Jurkat, Clone E6-1 (cell line): Measurements from ENCODE around the gene STK24.

Experiments used
- DNase-seq: peaks from one replicate; pipeline ENCODE4 v3.0.0-alpha.2; 2011; ENCODE audit warnings: low read depth, low spot score
- H3K4me3 ChIP-seq: 2 replicates; pipeline ENCODE4 v1.5.1; 2011; ENCODE audit warnings: mild to moderate bottlenecking, low read length, control low read depth, moderate library complexity

STK24 gene

DNA sequence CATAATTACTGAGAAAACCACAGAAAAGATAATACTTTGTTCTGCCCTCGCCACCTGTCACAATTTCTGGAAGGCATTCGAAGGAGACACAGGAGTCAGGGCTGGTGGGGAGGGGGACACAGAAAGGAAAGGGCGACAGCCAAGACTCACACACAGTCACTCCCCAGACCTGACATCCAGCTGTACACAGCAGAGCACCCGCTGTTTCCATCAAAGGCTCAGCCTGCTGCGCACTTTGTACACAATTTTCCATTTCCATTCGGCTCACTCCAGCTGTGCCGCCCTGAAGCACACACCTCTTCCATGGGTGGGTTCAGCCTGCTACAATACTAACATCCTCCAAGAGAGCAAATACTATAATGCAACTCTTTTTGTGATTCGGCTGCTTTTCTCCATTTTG lies 38.0 kb downstream of the STK24 start:
- no peak overlapping the region for H3K4me3 ChIP-seq
- DNase-seq = no peak

DNA sequence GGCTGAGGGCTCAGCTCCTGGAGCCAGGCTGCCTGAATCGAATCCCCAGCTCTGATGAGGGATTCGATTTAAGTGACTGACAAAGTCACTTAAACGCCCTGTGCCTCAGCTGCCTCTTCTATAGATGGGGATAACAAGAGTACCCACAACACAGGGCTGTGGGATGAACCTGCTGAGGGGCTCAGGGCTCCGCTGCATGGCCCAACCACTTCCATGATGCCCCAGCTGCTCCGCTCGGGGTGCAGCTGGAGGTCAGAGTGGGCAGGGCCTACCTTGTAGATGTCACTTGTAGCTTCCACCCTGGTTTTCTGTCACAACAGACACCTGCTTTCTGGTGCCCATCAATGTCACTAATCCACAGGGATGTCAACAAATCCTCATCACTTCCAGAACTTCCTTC lies 39.2 kb downstream of the STK24 start:
- DNase-seq = peak; percentile 86
- no peak overlapping the region for H3K4me3 ChIP-seq

DNA sequence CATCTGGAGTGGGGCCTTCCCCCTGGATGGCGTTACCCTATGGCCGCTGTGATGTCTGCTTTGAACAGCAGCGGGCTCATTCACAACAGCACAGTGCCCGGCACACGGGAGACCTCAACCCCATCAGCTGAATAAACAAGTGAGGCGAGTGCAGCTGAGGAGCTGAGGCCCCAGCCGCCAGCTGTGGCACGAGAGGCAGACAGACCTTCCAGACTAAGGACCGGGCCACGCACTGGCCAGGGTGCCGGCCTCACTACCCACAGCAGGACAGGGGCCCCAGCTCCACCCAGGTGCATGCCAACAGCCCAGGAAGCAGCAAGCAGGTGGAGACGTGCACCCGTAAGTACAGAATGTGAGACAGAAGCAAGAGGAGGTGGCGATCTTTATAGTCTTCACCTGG lies 39.6 kb downstream of the STK24 start:
- DNase-seq = no peak
- no peak overlapping the region for H3K4me3 ChIP-seq

DNA sequence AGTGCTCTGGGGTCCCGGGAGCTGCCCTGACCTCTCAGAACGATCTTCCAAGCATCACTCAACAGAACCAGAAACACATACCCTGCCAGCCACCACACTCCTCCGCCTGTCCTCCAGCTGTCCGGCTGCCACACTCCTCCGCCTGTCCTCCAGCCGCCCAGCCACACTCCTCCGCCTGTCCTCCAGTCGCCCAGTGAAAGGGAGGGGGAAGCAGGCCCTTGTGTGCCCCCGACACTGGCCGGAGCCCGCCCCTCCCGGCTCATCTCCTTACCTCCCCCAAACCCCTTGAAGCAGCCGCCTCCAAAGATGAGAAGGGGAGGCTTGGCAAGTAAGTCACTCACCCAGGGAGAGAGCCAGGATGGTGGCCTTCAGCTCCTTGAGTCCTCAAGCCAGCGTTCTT lies 40.2 kb downstream of the STK24 start:
- no peak overlapping the region for H3K4me3 ChIP-seq
- no peak for DNase-seq

DNA sequence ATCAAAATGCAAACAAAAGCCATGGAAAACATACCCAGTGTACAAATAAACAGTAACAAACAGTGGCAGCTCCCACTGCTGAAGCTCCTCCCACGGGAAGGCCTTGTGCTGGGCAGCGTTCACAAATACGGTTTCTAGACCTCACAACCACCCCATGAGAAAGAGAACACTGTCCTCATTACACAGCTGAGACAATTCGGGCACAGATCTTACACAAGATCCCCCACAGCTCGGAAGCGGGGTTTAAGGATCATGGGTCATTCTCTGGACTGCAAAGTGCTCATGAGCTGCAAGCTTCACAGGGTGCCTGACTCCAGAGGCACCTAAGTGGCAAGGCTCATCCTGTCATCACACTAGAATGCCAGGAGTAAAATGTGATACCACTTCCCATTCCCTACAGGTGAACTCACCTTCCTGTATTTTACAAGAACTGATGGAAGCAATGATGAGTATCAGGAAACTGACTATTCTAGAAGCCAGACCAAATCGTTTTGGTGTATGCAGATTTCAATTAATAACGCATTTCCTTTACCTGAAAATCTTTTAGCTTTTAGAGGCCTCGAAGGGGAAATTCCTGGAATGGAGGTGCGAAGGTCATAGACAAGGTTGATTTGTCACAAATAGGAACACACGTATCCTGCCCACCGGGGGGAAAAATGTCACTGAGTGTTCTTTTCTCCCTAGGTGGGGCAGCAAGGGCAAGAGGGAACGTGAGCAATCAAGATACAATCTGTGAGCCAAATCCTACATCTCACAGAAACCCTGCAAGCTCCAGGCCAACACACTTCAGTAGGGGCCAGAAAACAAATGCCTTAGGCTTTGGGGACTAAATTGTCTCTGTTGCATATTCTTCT lies 41.2 kb downstream of the STK24 start:
- no peak for DNase-seq
- H3K4me3 ChIP-seq = no peak overlapping the region

DNA sequence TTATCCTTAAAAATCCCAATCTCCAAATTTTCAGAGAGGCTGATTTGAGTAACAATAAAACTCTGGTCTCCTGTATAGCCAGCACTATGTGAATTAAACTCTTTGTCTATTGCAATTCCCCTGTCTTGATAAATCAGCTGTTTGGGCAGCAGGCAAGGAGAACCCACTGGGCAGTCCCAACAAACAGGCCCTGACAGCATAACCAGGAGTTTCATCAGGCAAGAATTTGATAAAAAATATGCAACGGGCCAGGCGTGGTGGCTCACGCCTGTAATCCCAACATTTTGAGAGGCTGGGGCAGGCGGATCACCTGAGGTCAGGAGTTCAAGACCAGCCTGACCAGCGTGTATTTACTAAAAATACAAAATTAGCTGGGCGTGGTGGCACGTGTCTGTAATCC lies 42.1 kb downstream of the STK24 start:
- no peak for DNase-seq
- no peak overlapping the region for H3K4me3 ChIP-seq

DNA sequence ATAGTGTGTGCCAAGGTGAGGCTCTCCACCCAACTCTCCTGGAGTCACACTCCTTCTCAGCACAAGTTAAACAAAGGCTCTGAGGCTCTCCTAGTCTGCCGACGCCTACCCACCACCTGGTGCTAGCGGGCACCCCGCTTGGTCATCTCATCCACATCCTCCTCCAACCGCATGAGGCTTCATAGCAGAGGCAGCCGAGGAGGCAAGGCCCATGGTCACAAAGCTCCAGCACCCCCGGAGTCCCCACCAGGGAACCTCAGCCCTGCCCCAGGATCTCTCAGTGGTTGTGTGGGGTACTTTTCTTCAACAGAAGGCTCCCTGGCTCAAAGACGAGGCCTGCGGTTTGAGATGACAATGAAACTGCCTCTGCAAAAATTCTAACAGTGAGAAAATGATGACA lies 43.0 kb downstream of the STK24 start:
- no peak for DNase-seq

DNA sequence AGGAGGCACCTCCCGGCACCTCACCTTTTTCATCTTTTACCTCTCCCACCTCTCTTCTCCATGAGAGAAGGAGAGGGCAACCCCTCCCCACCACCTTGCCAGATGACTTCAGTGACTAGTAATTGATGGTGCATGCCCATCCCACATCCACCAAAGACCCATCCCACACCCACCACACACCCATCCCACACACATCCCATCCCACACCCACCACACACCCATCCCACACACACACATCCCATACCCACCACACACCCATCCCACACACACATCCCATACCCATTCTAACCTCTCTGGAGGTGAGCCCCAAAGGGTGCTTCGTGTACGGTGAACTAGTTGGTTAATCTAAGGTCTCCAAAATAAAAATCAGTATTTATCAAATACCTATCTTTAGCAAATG lies 44.7 kb downstream of the STK24 start:
- no peak overlapping the region for H3K4me3 ChIP-seq

More for the DNA sequence above, 43.0 kb downstream of the STK24 start:
- H3K4me3 ChIP-seq = no peak overlapping the region

DNA sequence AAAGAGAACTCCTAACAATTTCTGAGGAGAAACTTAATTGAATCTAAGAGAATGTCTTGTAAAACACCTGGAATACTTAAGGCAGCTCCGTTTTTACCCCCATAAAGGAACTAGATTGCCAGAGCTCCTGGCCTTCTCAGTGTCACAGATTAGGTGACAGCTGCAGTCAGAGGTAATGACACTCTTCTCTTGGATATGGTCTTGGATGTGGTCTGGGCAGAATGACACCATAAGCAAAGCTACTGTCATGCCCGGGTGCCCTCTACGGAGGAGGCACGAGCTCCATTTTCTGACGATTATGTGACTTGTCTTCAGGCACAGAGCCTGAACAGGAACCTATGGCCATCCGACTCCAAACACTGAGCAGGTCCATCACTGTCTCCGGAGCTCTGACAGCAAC lies 46.7 kb downstream of the STK24 start:
- DNase-seq = no peak
- no peak overlapping the region for H3K4me3 ChIP-seq

More for the DNA sequence above, 44.7 kb downstream of the STK24 start:
- no peak for DNase-seq

DNA sequence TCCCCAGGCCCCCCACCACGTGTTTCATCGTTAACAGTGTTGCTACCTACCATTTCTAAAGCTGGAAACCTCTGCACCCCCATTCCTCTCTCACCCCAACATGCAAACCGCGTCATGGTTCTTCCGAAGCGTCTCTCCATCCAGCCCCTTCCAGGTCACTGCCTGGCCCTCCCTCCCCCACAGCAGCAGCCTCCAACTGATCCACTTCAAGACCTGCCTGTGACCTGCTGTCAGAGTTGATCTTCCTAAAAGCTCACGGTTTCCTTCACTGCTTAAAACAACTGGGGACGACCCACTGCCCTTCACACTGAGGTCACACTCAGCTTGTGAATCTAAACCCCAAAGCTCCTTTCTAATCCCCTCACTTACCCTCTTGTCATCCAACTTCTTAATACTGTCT lies 47.7 kb downstream of the STK24 start:
- no peak overlapping the region for H3K4me3 ChIP-seq
- no peak for DNase-seq

DNA sequence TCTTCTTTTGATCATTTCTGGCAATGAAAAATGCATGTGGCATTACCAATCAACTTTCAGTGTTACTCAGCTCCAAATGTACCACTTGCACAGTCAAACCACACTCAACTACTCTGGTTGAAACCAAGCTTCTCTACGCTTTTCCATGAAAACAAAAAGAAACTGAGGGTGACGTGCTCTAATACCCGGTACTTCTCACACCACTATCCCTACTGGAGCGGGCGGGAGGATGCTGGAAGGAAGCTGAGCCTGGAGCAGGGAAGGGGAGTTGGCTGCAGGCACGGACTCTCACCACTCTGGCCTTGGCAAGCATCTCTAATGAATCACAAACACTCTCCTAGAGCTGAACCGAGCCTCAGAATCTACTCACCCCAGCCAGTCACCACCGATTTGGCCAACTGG lies 48.2 kb downstream of the STK24 start:
- DNase-seq = no peak
- H3K4me3 ChIP-seq = no peak overlapping the region

DNA sequence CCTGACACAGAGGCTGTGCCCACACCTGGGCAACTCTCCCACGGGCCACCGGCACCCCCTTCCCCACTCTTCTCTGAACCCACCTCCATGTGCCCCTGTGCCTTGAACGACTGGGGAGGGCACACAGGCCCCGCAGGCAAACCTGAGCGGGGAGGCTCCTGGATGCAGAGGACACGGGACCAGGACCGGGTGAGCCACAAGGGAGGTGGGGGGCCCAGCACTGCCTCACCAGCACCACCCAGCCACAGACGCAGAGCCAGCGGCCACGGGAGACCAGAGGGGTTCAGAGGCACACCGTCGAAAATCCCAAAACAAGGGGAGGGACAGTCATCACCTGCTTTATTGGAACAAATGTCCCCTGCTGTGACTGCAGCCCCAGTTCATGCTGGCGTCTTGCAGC lies 49.4 kb downstream of the STK24 start:
- no peak overlapping the region for H3K4me3 ChIP-seq
- DNase-seq = no peak

DNA sequence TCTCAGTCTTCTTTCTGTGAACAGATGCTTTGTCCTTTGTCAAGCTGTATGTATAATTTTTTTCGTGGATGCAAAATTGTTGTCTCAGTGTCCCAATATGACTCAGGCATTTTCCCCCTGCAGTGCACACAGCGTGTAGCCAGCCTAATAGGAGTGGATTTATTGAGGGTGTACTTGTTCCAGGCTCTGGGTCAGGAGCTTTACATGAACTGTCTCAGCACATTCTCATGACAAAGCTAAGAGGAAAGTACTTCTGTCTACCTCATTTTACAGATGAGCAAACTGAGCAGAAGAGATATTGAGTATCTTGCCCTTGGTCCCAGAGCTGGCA lies 50.8 kb downstream of the STK24 start:
- H3K4me3 ChIP-seq = no peak overlapping the region
- no peak for DNase-seq

DNA sequence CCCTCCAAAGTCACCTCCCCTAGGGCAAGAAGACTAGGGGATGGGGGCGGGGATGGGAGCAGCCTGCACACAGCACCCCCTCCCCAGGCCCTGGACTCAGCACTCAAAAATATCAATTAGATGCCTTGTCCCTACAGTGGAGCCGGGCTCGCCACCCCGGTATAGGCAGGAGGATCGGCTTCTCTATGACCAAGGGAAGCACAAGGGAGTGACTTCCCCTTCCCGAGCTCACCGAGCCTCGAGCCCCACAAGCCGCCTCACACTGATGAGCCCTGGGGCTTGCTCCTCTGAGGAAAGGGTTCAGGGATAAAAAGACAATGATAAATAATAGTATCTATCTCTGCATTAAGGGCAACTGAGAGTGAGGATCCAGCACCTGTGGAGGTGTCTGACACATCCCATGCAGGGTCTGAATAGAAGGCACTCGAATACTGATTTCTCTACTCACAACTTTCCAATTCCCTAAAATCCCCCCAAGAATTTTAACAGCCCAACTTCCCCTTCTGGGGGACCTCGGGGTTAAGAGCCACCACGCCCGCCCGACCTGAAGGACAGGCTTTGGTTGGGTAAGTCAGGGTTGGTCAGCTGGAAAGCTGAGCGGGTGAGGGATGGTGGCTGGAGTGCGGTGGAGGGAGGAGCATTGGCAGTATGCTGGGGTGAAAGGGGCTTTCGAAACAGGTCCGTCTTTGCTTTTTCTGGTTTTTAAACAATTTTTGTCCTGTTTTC lies 51.3 kb downstream of the STK24 start:
- DNase-seq = no peak
- H3K4me3 ChIP-seq = no peak overlapping the region

DNA sequence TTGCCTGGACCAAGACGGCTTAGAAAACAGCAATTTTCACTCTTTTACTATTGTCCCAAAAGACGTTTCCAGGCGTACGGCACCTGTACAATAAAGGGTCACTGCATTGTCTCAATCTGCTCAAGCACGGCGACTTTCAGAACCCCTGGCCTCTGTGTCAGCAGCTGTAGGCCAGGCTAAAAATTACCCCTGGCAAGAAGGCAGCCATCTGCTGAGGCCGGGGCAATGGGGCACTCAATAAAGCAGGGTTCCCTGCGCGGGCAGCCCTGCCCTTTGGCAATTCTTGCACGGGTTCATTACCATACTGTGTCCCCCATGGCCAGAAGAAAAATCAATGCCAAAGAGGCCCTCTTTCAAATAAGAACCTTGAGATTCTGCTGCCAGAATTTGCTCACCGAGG lies 52.1 kb downstream of the STK24 start:
- no peak for DNase-seq
- H3K4me3 ChIP-seq = no peak overlapping the region

DNA sequence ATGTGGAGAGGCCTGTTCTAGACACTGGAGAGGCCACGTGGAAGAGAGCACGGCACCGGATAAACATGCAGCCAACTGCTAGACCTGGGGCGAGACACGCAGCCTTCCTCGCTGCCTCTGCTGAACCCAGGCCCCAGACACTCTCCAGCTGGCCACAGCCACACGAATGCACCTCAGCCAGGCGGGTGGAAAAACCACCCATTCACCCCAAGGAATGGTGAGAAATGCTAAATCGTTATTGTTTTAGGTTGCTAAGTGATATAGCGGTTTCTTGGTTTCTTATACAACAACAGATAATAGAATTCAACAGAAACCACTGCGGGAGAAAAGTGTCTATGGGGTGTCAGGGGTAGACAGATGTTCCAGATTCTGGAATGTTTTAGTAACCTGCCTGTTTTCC lies 52.5 kb downstream of the STK24 start:
- no peak overlapping the region for H3K4me3 ChIP-seq
- DNase-seq = no peak

DNA sequence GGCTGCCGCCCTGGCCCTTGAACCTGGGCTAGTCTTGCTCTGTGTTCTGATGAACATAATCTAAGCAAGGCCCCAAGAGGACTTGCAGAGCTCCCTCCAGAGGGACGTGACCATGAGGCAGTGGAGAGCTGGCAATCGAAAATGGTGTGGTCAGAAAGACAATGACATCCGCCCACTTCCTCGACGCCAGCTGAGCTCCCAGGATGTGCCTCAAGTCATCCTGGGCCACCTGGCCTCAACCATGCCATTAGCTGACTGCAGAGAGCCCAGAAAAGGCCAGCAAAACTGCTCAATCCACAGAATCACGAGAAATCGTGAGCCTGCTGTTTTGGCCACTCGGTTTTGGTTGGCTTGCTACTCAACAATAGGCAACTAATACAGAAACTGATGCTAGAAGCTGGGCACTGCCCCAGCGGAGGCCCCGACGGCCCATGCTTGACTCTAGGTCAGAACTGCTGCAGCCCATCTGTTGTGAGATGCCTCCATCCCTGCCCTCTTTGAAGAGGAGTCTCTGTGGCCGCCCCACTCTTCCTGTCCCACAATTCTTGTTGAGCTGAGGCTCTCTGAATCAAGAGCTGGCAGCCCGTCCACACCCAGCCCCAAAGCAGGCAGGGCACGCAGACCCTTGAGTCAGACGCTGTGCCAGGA lies 53.3 kb downstream of the STK24 start:
- H3K4me3 ChIP-seq = no peak overlapping the region
- no peak for DNase-seq

DNA sequence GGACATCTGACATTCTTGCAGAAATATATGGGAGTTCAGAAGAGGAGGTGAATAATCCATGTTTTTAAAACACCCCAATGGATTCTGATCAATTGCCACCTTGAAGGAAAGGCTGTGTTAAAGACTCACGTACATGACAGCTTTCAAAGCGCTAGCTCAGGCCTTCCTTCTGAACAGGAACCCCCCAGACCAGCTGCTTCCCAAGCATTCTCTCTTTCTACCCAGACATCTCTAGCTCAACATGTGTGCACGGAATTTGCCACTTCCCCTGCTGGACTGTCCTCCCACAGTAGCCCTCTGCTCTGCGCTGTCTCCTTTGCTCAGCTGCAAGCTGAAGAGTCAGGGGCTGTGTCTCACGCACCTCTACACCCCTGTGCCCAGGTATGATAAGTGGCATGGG lies 54.5 kb downstream of the STK24 start:
- no peak overlapping the region for H3K4me3 ChIP-seq
- no peak for DNase-seq

DNA sequence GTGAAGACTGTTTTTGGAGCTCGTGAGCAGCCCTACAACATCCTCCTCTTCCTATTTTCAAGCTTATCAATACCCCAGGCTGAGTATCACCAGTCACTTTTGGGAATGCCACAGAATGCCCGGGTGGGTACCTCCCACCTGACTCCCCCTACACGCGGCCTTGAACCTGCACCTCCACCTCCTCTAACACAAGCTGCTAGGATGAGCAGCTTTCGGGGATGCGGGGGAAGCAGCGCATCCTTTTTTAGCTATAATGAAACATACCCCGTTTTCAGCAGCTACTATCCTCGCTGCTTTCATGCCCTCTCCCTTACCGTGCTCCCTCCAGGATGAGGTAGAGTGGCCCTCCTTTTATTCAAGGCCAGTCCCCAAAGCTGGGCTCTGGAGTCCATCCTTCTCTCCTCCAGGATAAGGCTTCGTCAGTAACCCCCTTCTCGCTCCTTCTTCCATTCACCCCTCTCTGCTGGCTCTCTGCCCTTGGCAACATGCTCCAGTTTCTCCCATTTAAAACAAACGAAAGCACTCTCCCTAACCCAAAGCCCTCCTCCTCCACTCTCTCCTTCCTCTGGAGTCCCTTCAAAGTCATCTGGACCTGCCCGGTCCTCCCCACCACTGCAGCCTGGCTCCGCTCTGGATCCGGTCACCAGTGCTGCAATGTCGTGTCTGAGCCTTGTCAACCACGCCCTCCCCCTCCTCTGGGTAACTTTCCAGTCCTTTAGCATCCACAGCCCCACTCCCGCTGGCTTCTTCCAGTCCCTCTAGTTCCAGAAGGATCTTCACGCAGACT lies 55.3 kb downstream of the STK24 start:
- no peak overlapping the region for H3K4me3 ChIP-seq
- no peak for DNase-seq
